PC-3 (cell line): ENCODE measurements around the gene FOXD3. TPM values are rescaled to one million over a fixed set of nuclear protein-coding genes. Genes with fewer than 3 reads are reported as not detected.
A peak's percentile ranks its signal among the peaks of the same experiment; 100 is the strongest.

ENCODE experiments used
- ATAC-seq: fragments of 200-7000 bp; cut with Tn5 transposase; 2 replicates; pipeline ENCODE4 v1.9.1; 2020; ENCODE audit warnings: mild to moderate bottlenecking, moderate library complexity
- BruUV-seq: library from RNA; stranded (reverse); fragments of 400-500 nt; replicated peaks from 2 replicates; lab custom pipeline; 2021; lab: Mats Ljungman, UMichigan
- CTCF ChIA-PET: fragments of 300-600 bp; sonication (Branson Sonifier 250); formaldehyde crosslinking; loops from one replicate; lab custom pipeline; 2022; ENCODE audit warnings: antibody characterized with exemption; lab: Charles Lee
- POLR2A ChIA-PET: fragments of 300-600 bp; sonication (Branson Sonifier 250); formaldehyde crosslinking; loops from one replicate; lab custom pipeline; 2022; ENCODE audit warnings: antibody characterized with exemption; ENCODE audit not compliant: unreplicated experiment; lab: Charles Lee
- DNase-seq: peaks from one replicate; pipeline ENCODE4 v3.0.0-alpha.2; 2015
- H2AFZ ChIP-seq: fragments of 300-600 bp; sonication (generic); 2 replicates; pipeline ENCODE4 v1.6.0; 2016; ENCODE audit warnings: antibody characterized with exemption, low read length
- H3F3A ChIP-seq: fragments of 300-600 bp; sonication (generic); one replicate; pipeline ENCODE4 v1.6.0; 2017; ENCODE audit warnings: antibody characterized with exemption, low read length, control low read depth, mild to moderate bottlenecking; ENCODE audit not compliant: unreplicated experiment
- H3K27ac ChIP-seq: fragments of 300-600 bp; sonication (generic); 2 replicates; pipeline ENCODE4 v1.5.1; 2016; ENCODE audit warnings: mild to moderate bottlenecking, low read length
- H3K27me3 ChIP-seq: fragments of 300-600 bp; sonication (generic); 2 replicates; pipeline ENCODE4 v1.6.1; 2016; ENCODE audit warnings: low read length, mixed read lengths
- H3K36me3 ChIP-seq: fragments of 300-600 bp; sonication (generic); 2 replicates; pipeline ENCODE4 v1.6.1; 2016; ENCODE audit warnings: low read depth, mixed run types, low read length, mixed read lengths
- H3K4me1 ChIP-seq: fragments of 300-600 bp; sonication (generic); 2 replicates; pipeline ENCODE4 v1.5.1; 2016; ENCODE audit warnings: low read length; ENCODE audit not compliant: insufficient read depth
- H3K4me2 ChIP-seq: fragments of 300-600 bp; sonication (generic); 2 replicates; pipeline ENCODE4 v1.6.0; 2016; ENCODE audit warnings: low read length
- H3K4me3 ChIP-seq: fragments of 300-600 bp; sonication (generic); 2 replicates; pipeline ENCODE4 v1.5.1; 2016; ENCODE audit warnings: mild to moderate bottlenecking, low read length, mixed read lengths
- H3K79me2 ChIP-seq: fragments of 300-600 bp; sonication (generic); 2 replicates; pipeline ENCODE4 v1.6.1; 2017; ENCODE audit warnings: low read length, mixed read lengths
- H3K9ac ChIP-seq: fragments of 300-600 bp; sonication (generic); 2 replicates; pipeline ENCODE4 v1.6.0; 2016; ENCODE audit warnings: mild to moderate bottlenecking, low read length
- H3K9me2 ChIP-seq: fragments of 300-600 bp; sonication (generic); replicated peaks from 2 replicates; pipeline ENCODE4 v1.6.1; 2016; ENCODE audit warnings: mixed run types, low read length, mixed read lengths
- H3K9me3 ChIP-seq: fragments of 300-600 bp; sonication (generic); 2 replicates; pipeline ENCODE4 v1.6.1; 2016; ENCODE audit warnings: low read length, mixed read lengths
- H4K20me1 ChIP-seq: fragments of 300-600 bp; sonication (generic); 2 replicates; pipeline ENCODE4 v1.6.1; 2016; ENCODE audit warnings: low read length, mixed read lengths
- CTCF ChIP-seq: fragments of 300-600 bp; sonication (generic); conservative IDR thresholded peaks from 2 replicates; pipeline ENCODE4 v1.5.1; 2017; ENCODE audit warnings: antibody characterized with exemption, low read depth, mild to moderate bottlenecking, low read length
- EZH2 ChIP-seq: fragments of 300-600 bp; sonication (generic); IDR thresholded peaks from one replicate; pipeline ENCODE4 v1.6.1; 2017; ENCODE audit warnings: antibody characterized with exemption, mild to moderate bottlenecking, low read length; ENCODE audit not compliant: unreplicated experiment
- EZH2phosphoT487 ChIP-seq: fragments of 300-600 bp; sonication (generic); IDR thresholded peaks from 2 replicates; pipeline ENCODE4 v1.6.1; 2018; ENCODE audit warnings: mild to moderate bottlenecking, antibody characterized with exemption, low read length, borderline replicate concordance
- intact Hi-C: fragments of 100-400 bp; cut with micrococcal nuclease; formaldehyde crosslinking; loops from 2 replicates; pipeline ENCODE4 v1.9.0; 2023
- total RNA-seq: library from RNA; depleted of rRNA; stranded (reverse); fragments of >200 nt; gene quantifications from 2 replicates; pipeline ENCODE4 v1.2.3, GENCODE V29; 2014

FOXD3 gene
- total RNA-seq, 1 experiment from 2014 or later = not detected

DNA sequence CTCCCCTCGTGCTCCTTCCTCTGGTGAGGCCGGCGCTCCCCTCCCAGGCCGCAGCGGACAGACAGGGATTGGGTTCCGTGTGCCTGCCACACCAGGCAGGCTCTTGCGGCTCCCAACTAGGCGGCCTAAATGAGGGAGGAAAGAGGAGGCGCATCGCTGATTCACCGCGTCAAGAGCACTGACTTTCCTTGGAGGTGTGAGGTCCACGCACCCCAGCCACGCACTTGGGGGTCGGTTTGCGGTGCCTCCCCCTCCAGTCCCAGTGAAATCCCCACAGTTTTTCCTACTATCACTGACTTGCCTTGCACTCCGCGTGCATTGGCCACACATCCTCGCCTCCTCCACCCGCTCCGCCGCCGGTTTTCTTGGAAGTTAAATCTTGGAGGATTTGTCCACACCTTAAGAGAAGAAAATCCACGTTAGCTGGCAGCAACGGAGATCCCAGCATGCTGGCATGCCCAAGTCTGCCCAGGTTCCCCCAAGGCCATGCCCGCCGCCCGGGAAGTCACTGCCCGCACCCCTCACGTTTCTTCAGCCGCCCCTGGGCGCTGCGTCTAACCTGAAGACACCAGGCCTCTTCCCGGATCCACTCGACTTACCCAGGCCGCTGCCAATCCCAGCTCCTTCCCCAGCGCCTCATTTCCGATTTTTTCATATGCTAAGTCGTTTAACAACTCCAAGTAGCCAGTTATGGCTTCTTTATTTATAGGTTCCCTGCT, 1.1 kb upstream of the FOXD3 start:
- Histone ChIP-seq H3K4me2 (peak overlapping the region; percentile 88), H4K20me1 (no peaks in the 10 kb centered on the region), H3F3A (no peaks in the 10 kb centered on the region), H2AFZ (peak overlapping the region; percentile 99; the same call in 1 of the 2 replicates), H3K9me2 (no peaks in the 10 kb centered on the region), H3K27me3 (no peaks in the 10 kb centered on the region), H3K79me2 (no peaks in the 10 kb centered on the region), H3K9ac (no peak overlapping the region), H3K4me3 (peak overlapping the region; percentile 85; the same call in 1 of the 2 replicates), H3K27ac (no peak overlapping the region), H3K4me1 (peaks cover 10% of the 10 kb centered on the region; the same call in 1 of the 2 replicates), H3K9me3 (no peaks in the 10 kb centered on the region), H3K36me3 (no peaks in the 10 kb centered on the region)
- DNase-seq (no peak), ATAC-seq (no peak)
- CTCF ChIA-PET = no interaction called here
- TF ChIP-seq EZH2 = no peak
- TF ChIP-seq CTCF = no peak
- no peak for TF ChIP-seq EZH2phosphoT487
- POLR2A ChIA-PET = no interaction called here
- no TSS peak for BruUV-seq
- intact Hi-C loops = no loop called here

DNA sequence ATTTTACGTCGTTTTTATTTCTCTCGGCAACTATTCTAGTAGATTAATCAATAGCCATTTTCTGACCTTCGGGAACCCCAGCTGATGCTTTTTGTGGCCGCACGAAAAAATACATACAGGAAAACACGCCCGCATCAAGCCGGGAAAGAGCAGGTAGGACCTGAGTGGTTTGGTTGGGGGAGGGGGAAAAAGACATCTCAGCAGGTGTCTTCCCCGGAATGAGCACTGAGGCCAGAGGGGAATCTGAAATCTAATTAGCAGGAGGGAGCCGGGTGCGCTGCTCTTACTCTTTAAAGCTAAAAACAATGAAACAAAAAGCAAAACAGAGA, 618 bp upstream of the FOXD3 start:
- TSS peak; percentile 27 for BruUV-seq
- ATAC-seq = no peak
- no peak overlapping the region for H3K27ac ChIP-seq

More for the DNA sequence above, 618 bp upstream of the FOXD3 start:
- TF ChIP-seq EZH2 = no peak
- TF ChIP-seq CTCF = no peak
- TF ChIP-seq EZH2phosphoT487 = no peak
- Histone ChIP-seq H3K4me2 (peak overlapping the region; percentile 88), H3K4me1 (peaks cover 7% of the 10 kb centered on the region; the same call in 1 of the 2 replicates), H3K9ac (peak overlapping the region; percentile 58), H3K36me3 (no peaks in the 10 kb centered on the region), H3K4me3 (peak overlapping the region; percentile 85), H3K9me2 (no peaks in the 10 kb centered on the region), H3K27me3 (no peaks in the 10 kb centered on the region), H3K9me3 (no peaks in the 10 kb centered on the region), H2AFZ (peak overlapping the region; percentile 99), H3F3A (no peaks in the 10 kb centered on the region), H3K79me2 (no peaks in the 10 kb centered on the region), H4K20me1 (no peaks in the 10 kb centered on the region)
- intact Hi-C loops = no loop called here
- ChIA-PET CTCF (no interaction called here), POLR2A (no interaction called here)
- peak; percentile 10 for DNase-seq
